HG02588 (cell line): Measurements from ENCODE around the gene GPR31.

Source experiments
- ATAC-seq: cut with Tn5 transposase; IDR thresholded peaks from one replicate; pipeline ENCODE4 v1.9.1; 2021; ENCODE audit warnings: mild to moderate bottlenecking, moderate library complexity; ENCODE audit not compliant: unreplicated experiment

Gene GPR31

GRCh38 chr6:167120583-167120903 lies 37.2 kb downstream of the GPR31 start:
- no peak for ATAC-seq

DNA sequence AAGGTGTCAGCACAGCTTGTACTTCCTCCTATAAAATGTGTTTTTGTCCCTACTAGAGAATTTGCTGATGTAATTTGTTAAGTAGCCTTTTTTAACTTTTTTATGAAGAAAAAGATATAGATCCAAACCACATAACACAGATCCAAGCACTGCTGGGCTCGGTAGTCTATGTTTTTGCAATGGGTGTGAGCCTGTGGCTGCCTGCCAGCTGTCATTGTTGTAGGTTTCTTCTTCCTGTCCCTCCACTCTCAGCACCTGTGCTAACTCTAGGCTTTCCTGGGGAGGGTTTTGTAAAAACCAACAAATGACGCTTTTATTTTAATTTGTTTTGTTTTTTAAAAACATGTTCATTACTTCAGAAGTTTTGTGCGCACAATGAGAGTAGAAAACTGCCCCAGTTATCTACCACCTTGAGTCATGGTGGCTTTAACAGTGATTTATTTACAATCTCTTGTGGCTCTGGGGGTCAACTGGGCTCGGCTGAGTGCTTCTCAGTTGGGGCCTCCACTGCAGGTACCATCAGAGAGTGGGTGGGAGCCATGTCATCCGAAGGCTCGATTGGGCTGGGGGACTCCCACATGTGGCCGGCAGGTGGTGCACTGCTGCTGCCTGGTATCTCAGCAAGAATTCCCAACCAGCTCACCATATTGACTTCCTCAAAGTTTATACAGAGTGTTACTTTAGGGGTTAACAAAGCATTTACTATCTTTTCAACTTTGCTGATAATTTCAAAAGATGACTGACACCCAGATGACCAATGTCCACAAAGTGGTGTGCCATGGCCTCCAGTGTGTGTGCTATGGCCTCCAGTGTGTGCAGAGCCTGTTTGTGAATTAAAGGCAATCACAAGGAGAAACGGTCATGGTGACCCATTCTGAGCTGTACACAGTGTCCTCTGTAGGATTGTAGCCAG lies 37.9 kb downstream of the GPR31 start:
- ATAC-seq, result no peak

DNA sequence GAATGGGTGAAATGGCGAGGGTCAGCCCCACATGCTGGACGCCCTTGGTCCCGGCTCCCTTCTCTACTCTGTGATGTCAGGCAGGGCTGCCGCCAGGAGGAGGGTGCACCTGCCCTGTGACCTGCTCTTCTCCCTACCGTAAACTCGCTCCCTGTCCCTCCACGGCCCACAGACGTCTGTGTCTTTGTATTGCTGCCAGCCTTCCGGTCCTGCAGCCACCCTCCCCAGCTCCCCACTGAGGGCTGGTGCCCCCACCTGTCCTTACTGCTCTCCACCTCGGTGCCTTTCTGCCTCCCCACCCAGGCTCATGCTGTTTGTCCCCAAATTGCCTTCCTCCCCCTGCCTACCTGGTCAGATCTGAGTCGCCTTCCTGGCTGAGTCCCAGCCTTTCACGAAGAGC lies 38.9 kb downstream of the GPR31 start:
- no peak for ATAC-seq

GRCh38 chr6:167118006-167118405 lies 39.8 kb downstream of the GPR31 start:
- ATAC-seq, result no peak

GRCh38 chr6:167116838-167117228 lies 40.9 kb downstream of the GPR31 start:
- ATAC-seq, result no peak

DNA sequence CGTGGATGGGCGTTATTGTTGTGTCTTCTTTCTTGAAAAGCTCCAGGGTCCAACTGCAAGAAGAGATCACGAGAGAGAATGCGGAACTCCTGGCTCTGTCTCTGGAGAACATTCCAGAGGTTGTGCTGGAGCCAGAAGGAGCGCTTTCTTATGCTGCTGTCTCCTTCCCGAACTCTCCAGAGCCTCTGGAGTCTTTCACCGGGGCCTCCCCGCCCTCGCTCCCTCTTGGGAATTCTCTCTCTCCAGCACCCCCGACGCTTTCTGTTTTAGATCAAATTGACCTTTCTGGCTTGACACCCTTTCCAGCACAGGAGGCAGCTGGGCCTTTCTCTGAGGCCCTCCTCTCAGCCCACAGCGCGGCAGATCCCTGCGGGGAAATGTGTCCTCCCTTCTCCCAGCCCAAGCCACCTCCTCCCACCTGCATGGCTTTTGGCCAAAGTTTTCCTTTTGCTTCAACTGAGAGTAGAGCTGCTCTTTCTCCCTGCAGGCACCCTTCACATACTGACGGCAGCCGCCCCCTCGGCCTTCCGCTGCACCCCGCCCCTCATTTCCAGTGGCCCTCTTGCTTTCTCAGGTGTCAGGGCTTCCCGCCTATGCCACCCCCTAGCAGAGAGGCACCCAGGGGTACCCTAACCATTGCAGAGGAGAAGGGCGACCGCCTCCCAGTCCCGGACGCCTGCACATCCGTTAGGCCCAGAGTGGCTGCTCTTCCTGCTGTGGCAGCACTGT lies 41.5 kb downstream of the GPR31 start:
- no peak for ATAC-seq

DNA sequence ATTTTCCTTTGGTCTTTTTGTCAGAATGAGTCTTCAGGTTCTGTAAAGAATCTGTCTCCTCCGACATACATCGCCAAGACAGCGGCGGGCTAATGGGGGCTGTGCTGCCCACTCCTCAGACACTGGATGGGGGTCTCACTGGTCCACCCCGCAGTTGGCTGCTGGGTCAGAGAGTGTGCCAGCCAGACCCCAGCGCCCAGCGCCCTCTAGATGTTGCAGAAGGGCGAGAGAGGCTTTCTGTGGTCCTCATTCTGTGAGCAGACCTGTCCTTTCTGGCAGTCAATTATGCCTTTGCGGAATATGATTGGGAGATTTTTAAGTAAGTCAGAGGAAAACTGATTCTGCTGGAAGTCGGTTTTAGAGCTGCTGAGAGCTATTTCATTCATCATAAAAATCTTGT lies 42.7 kb downstream of the GPR31 start:
- no peak for ATAC-seq

GRCh38 chr6:167113935-167114910 lies 43.6 kb downstream of the GPR31 start:
- peak; percentile 88 for ATAC-seq

DNA sequence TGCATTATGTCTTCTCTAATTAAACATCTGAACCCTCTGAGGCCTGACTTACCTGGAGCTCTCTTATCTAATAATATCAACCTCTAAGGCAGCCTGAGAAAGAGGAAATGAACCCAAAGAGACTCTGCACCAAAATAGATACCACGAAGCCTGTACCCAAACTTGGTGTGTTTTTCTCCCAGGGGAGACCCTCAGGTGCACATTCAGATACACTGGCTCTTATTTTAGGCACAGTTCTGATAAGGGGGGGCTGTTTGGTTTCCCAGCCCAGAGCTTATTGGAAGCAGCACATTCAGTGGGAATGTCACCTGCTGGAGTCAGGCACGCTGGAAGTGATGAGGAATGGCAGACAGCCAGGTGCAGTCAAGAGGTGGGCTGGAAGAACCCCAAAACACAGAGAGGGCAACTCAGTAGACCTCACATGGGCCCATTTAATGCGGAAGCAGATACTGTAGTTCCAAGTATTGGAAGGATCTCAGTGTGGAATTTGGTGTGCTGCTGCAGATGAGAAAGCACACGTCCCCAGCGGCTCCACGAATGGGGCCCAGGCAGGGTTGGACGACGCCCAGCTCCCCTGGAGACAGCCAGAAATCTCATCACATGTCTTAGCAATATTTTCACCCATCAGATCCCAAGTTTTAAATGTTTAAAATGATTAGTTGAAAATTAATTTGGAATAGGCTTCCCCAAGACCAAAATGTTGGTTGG lies 44.6 kb downstream of the GPR31 start:
- peak; percentile 47 for ATAC-seq

GRCh38 chr6:167112421-167112820 lies 45.4 kb downstream of the GPR31 start:
- no peak for ATAC-seq

- no peak for ATAC-seq
Observed at GRCh38 chr6:167111597-167111996, 46.2 kb downstream of the GPR31 start.

DNA sequence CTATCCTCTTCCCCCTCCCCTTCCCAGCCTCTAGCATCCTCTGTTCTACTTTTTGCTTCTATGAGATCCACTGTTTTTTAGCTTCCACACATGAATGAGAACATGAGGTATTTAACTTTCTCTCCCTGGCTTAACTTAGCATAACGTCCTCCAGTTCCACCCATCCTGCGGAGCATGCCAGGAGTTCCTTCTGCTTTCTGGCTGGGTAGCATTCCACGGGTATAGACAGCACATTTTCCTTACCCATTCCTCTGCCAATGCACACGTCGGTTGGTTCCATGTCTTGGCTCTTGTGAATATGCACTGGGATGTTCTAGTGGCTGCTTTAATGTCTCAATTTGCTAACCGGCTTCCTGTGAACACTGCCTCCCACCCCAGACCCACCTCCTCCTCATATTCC lies 48.1 kb downstream of the GPR31 start:
- no peak for ATAC-seq

DNA sequence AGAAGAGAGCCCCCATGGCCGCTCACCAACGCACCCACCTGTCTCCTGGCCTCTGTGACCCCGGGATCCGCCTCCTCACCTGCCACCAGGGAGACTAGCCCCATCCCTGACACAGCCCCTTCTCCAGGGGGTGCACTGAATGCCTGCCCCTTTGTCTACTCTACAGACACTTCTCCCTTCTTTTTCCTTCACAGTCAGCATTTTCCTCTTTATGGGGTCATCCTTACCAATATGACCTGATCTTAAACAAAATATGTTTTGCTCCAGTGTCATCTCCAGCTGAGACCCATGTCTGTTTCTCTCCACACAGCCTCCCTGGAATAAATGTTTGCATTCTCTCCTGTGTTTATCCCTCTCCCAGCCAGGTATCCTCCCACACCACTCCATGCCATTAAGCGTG lies 49.5 kb downstream of the GPR31 start:
- ATAC-seq, result no peak

DNA sequence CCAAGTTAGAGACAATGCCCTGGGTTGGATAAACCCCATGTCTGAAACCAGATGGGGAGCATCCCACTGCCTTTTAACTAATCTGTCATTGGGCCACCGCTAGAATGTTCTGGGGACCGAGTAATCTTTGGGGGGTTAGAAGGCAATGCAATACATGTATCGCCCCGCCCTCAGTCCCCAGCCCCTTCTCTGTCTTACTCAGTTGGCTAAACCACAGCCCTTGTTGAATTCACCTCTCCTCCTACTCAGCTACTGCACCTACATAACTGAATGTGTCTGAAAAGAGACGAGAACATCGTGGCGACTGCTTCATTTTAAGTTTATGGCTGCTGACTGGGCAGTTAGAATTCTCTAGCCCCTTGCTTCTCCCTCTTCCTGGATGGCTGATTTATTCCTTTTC lies 50.0 kb downstream of the GPR31 start:
- ATAC-seq, result no peak

- ATAC-seq, result no peak
Observed at GRCh38 chr6:167106406-167106805, 51.4 kb downstream of the GPR31 start.
